Stimulated activated CD8-positive, alpha-beta memory T cell treated with anti-CD3 and anti-CD28 coated beads, Interleukin-12 subunit alpha, Interleukin-12 subunit beta, amount 100 ng/mL, for 1 hour (primary cell): Measurements from ENCODE around the gene DOK6.

Experiments
- DNase-seq: peaks from one replicate; pipeline ENCODE4 v3.0.0-alpha.2; 2020; ENCODE audit warnings: low read depth

DOK6 gene

GRCh38 chr18:69754108-69754507 is 353.4 kb downstream of the DOK6 start:
- DNase-seq, result no peak

- DNase-seq, result no peak
These were observed 354.4 kb downstream of the DOK6 start for GRCh38 chr18:69755041-69755440.

GRCh38 chr18:69755856-69756496 is 355.3 kb downstream of the DOK6 start:
- DNase-seq, result no peak

- no peak for DNase-seq
These were observed 357.0 kb downstream of the DOK6 start for GRCh38 chr18:69757733-69758132.

- DNase-seq, result no peak
These were observed 357.8 kb downstream of the DOK6 start for GRCh38 chr18:69758458-69758857.

GRCh38 chr18:69759046-69759445 is 358.4 kb downstream of the DOK6 start:
- no peak for DNase-seq

GRCh38 chr18:69763002-69763401 is 362.3 kb downstream of the DOK6 start:
- no peak for DNase-seq

- DNase-seq, result no peak
These were observed 363.1 kb downstream of the DOK6 start for GRCh38 chr18:69763821-69764220.

- no peak for DNase-seq
These were observed 369.6 kb downstream of the DOK6 start for GRCh38 chr18:69770238-69770637.

- DNase-seq, result no peak
These were observed 374.1 kb downstream of the DOK6 start for GRCh38 chr18:69774831-69775230.

- DNase-seq, result no peak
These were observed 376.6 kb downstream of the DOK6 start for GRCh38 chr18:69777248-69777647.

- no peak for DNase-seq
These were observed 378.0 kb downstream of the DOK6 start for GRCh38 chr18:69778680-69779079.

GRCh38 chr18:69780851-69781250 is 380.2 kb downstream of the DOK6 start:
- no peak for DNase-seq

- no peak for DNase-seq
These were observed 384.1 kb downstream of the DOK6 start for GRCh38 chr18:69784815-69785214.

- no peak for DNase-seq
These were observed 384.8 kb downstream of the DOK6 start for GRCh38 chr18:69785466-69785865.

- DNase-seq, result no peak
These were observed 385.7 kb downstream of the DOK6 start for GRCh38 chr18:69786427-69786826.

- no peak for DNase-seq
These were observed 387.3 kb downstream of the DOK6 start for GRCh38 chr18:69787825-69788547.

GRCh38 chr18:69789794-69790193 is 389.1 kb downstream of the DOK6 start:
- DNase-seq, result no peak

GRCh38 chr18:69790649-69791048 is 390.0 kb downstream of the DOK6 start:
- no peak for DNase-seq

- no peak for DNase-seq
These were observed 395.1 kb downstream of the DOK6 start for GRCh38 chr18:69795791-69796190.

- DNase-seq, result no peak
These were observed 404.3 kb downstream of the DOK6 start for GRCh38 chr18:69804776-69805501.

- no peak for DNase-seq
These were observed 407.7 kb downstream of the DOK6 start for GRCh38 chr18:69808399-69808798.

- DNase-seq, result no peak
These were observed 412.9 kb downstream of the DOK6 start for GRCh38 chr18:69813559-69813958.
